Spleen (tissue), 7 donors: Measurements from ENCODE around the gene C1orf146.

Experiments used
- POLR2AphosphoS5 ChIP-seq, 3 donors: sonication (generic); formaldehyde crosslinking; IDR thresholded peaks; one replicate each; pipeline ENCODE4 v1.5.1; 2017; ENCODE audit warnings: antibody characterized with exemption in 3 of 3
- TF ChIP-seq, protein P1 (sequence below), 11 experiments: fragments of 200-600 bp in 7 of 11; fragments of 450-650 bp in 4 of 11; sonication (generic) in 4 of 11; IDR thresholded peaks in 8 of 11; conservative IDR thresholded peaks in 3 of 11; 1 replicate in 7 of 11; 2 replicates in 4 of 11; pipeline versions ENCODE4 v1.4.0 to v1.8.0; 2016 to 2021; ENCODE audit warnings: antibody characterized with exemption in 11 of 11, inconsistent platforms in 4 of 11, mild to moderate bottlenecking in 1 of 11
- donor health status: DM: no; HTN: no; CAD: no; lungs with moderate emphysema.
- donor health status: DM: no; HTN: no; CAD: no.
- donor health status: DM: no; HTN: no; CAD: no.

DNA sequence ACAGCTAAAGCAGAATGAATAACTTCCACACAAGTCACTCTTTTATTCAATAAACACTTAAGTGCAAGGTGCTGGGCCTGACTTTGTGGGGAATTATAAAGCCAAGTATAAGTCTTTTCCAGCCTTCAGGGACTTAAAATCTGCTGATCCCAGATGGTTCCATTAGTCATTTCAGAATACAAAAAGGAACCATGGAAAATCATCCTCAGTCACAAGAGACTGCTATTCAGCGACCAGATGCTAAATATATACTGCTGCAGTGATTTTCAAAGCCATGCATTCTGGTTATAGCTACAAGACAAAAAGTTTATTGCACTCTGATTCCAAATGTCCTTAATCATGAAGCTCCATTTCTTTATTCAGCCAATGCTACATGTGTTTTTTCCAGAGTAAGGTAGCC lies 55.3 kb downstream of the C1orf146 start:
- TF ChIP-seq, protein P1, sequence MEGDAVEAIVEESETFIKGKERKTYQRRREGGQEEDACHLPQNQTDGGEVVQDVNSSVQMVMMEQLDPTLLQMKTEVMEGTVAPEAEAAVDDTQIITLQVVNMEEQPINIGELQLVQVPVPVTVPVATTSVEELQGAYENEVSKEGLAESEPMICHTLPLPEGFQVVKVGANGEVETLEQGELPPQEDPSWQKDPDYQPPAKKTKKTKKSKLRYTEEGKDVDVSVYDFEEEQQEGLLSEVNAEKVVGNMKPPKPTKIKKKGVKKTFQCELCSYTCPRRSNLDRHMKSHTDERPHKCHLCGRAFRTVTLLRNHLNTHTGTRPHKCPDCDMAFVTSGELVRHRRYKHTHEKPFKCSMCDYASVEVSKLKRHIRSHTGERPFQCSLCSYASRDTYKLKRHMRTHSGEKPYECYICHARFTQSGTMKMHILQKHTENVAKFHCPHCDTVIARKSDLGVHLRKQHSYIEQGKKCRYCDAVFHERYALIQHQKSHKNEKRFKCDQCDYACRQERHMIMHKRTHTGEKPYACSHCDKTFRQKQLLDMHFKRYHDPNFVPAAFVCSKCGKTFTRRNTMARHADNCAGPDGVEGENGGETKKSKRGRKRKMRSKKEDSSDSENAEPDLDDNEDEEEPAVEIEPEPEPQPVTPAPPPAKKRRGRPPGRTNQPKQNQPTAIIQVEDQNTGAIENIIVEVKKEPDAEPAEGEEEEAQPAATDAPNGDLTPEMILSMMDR (IDR thresholded peaks at IDR 0.05 in 8 of 11, conservative IDR thresholded peaks at IDR 0.05 in 3 of 11): no peak
- TF ChIP-seq POLR2AphosphoS5 (IDR thresholded peaks at IDR 0.05): no peak
